HG03520 (cell line): ENCODE measurements around the gene AVEN.
"Not testable (repeated sequence)": the region's sequence is repeated elsewhere in the genome, so short reads cannot be mapped to it uniquely, and the experiment has no call there.

Experiments
- ATAC-seq: cut with Tn5 transposase; IDR thresholded peaks from one replicate; pipeline ENCODE4 v1.9.1; 2021; ENCODE audit warnings: mild to moderate bottlenecking, moderate library complexity; ENCODE audit not compliant: unreplicated experiment

AVEN gene

GRCh38 chr15:34043391-34043790, 4.4 kb upstream of the AVEN start:
- no peak for ATAC-seq

GRCh38 chr15:34039790-34040113, 748 bp upstream of the AVEN start:
- no peak for ATAC-seq

DNA sequence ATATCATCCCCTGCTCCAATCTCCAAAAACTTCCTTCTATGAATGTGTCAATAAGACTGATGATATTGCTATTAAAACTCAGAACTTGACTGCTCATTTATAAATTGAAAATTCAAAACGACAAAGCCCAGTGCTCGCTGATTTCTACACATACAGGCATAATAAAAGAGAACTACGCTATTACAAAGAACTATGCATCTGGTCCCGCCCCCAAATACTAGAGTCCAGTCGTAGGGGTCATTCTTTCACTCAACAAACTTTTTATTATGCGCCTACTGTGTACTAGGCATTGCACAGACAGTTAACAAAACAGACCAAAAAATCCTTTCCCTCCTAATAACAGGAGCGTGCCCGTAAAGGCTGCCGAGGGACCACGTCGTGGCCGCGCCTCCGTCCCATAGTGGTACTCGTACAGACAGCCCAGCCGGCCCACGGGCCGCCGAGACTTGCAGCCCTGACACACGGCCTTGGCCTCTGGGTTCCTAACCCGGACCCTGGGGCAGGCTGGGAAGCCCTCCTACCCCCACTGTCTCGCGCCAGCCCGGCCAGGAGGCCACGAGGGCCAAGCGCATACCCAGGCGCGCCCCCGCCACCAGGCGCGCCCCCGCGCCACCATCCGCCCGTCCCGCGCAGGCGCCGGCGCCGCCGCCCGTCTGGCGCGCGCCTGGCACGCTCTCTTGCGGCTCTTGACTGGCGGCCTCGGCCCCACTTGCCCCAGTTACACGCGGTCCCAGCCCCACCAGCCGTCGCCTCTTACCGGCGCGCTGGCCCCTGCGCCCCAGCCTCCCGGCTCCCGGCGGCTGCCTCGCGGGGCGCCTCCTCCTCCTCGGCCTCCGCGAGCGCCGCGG, 757 bp downstream of the AVEN start:
- ATAC-seq = peak; percentile 68

DNA sequence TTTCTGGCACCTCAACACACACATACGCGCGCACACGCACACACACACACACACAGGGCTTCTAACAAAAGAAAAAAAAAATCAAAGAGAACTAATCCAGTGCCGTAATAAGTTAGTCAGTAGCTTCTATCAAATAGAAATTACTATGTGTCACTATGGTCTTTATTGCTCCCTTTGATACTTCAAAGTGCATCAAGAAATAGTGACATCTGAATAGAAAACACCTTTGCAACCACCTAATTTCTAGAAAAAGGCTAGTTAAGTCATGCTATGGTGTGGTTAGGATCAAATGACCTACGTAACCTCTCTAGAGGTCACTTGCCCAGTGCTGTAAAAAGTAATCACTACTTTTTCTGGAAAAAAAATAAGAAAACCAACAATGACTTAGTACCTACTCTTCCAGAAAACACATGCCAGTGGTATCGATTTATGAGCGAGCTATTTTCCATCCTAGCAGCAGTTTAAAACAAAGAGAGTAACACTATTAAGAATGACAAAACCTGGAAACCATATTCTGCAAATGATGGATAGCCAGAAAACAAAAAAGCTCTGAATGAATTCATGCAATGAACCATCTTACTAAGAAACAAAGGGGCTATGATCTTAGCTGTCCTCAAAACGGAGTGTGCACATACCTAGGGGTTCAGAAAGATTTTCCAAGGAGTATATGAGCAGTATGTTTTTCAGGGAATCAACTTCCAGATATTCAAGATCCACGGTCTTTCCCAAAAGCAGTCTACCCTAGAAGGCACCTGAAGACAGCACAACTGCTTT, 6.8 kb downstream of the AVEN start:
- ATAC-seq = no peak

GRCh38 chr15:34027606-34028005, 11.4 kb downstream of the AVEN start:
- ATAC-seq = no peak

- no peak for ATAC-seq
Observed at GRCh38 chr15:34025252-34025651, 13.8 kb downstream of the AVEN start.

GRCh38 chr15:34023907-34024306, 15.1 kb downstream of the AVEN start:
- ATAC-seq = no peak

- ATAC-seq = no peak
Observed at GRCh38 chr15:34019369-34019990, 19.5 kb downstream of the AVEN start.

DNA sequence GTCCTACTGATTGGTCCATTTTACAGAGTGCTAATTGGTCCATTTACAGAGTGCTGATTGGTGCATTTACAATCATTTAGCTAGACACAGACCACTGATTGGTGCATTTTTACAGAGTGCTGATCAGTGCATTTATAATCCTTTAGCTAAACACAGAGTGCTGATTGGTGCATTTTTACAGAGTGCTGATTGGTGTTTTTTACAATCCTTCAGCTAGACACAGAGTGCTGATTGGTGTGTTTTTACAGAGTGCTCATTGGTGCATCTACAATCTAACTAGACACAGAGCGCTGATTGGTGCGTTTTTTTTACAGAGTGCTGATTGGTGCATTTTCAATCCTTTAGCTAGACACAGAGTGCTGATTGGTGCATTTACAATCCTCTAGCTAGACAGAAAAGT, 20.3 kb downstream of the AVEN start:
- not testable (repeated sequence) for ATAC-seq

DNA sequence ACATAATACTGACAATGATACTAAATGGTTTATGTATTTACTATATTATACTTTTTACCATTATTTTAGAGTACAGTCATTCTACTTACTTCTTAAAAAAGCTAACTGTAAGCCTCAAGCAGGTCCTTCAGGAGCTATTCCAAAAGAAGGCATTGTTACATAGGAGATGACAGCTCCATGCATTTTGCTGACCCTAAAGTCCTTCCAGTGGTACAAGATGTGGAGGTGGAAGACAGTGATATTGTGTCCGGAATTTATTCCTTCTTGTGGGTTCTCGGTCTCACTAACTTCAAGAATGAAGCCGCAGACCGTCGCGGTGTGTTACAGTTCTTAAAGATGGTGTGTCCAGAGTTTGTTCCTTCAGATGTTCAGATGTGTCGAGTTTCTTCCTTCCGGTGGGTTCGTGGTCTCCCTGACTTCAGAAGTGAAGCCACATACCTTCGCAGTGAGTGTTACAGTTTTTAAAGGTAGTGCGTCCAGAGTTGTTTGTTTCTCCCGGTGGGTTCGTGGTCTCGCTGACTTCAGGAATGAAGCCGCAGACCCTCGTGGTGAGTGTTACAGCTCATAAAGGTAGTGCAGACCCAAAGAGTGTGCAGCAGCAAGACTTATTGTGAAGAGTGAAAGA, 20.9 kb downstream of the AVEN start:
- no peak for ATAC-seq

DNA sequence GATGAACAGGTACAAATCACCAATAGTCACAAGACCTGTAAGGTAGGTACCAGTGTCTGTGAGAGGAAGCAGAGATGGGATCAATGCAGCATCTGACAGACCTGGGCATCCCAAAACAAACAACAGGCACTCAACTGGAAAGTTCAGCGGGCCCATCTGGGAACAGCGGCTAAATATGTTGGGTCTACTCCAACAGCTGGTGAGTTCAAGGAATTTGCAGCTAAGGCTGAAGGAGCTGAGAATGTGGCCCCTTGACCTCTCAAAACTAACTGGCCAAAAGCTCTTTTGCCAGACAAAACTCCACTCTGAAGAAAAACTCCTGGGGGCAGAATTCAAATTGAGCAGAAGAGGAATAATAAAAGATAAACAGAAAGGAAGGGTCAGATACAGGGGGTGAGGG, 24.4 kb downstream of the AVEN start:
- no peak for ATAC-seq

- no peak for ATAC-seq
Observed at GRCh38 chr15:34013746-34014145, 25.3 kb downstream of the AVEN start.

- no peak for ATAC-seq
Observed at GRCh38 chr15:34012461-34013028, 26.5 kb downstream of the AVEN start.

- no peak for ATAC-seq
Observed at GRCh38 chr15:34011481-34011880, 27.5 kb downstream of the AVEN start.

DNA sequence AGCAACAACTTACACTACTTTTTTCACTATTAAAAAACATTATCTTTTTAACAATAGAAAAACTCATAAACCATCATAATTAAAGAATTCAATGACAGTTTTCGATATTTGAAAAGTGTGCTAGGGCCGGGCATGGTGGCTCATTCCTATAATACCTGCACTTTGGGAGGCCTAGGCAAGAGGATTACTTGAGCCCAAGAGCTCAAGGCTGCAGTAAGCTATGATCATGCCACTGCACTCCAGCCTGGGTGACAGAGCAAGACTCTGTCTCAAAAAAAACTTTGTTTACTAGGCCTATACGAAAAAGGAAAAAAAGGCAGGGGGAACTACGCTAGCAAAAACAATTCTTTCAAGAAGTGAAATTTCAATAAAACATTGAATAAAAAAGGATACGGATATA, 28.1 kb downstream of the AVEN start:
- no peak for ATAC-seq

DNA sequence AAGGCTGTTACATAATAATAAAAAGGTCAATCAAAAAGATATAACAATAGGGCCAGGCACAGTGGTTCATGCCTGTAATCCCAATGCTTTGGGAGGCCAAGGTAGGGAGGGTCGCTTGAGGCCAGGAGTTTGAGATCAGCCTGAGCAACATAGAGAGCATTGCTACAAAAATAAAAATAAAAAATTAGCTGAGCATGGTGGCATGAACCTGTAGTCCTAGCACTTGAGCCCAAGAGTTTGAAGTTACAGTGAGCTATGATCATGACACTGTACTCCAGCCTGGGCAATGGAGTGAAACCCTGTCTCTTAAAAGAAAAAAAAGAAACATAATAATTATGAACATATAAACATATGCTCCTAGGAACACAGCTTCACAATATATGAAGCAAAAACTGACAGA, 29.3 kb downstream of the AVEN start:
- no peak for ATAC-seq

DNA sequence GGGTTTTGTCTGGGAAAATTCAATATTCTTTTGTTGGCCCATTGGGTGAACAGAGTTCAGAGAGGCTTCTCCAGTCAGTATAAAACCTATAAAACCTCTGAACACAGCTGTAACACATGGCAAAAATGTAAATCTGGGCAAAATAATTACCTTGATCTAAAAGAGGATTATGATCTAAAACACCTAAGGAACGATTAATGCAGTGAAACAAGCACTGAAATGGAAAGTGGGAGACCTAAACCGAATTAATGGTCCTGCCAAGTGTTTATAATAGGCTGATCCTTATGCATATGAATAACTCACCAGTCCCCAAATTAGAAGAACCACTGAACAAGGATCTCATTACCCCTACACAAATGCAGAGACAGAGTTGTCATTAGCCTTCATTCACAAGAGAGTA, 32.6 kb downstream of the AVEN start:
- no peak for ATAC-seq

DNA sequence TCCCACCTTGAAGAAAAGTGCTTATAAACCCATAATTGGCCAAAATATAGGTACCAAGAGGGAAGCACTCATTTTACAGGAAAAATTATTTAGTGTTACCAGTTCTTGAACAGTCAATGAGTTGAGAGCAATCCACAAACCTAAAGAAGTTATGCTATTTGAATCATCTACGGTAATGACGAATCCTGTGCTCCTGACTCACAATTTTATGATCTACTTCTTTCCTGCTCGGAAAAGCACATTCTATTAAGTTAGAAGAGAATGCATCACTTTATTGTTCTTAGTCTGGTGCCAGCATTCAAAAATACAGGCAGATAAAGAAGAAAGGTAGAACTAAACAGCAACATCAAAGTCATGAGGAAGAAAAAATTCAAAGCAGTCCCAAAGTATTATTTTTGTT, 37.5 kb downstream of the AVEN start:
- no peak for ATAC-seq

DNA sequence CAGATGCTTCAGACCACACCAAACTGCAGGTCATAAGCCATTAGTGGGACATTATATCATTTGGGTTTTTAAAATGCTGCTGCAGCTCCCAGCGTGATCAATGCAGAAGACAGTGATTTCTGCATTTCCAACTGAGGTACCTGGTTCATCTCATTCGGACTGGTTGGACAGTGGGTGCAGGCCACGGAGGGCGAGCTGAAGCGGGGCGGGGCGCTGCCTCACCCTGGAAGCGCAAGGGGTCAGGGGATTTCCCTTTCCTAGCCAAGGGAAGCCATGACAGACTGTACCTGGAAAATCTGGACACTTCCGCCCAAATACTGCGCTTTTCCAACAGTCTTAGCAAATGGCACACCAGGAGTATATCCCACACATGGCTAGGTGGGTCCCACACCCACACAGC, 43.3 kb downstream of the AVEN start:
- not testable (repeated sequence) for ATAC-seq

- ATAC-seq = no peak
Observed at GRCh38 chr15:33994005-33994615, 44.9 kb downstream of the AVEN start.

DNA sequence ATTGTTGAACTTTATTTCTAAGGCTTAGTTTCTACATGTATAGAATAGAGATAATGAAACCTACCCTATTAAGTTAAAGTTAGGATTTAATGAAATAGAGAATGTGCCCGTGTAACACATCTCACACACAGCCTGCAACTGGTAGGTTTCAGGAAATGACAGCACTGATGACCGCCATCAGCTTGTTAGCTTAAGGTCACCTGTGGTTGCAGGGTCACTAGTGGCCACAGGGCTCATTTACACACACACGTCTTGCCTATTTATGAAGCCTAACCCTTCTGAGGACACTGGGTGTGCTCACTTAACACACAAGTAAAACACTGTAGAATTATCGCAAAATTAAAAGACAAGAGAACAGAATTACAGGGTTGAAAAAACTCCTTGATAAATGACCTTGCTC, 50.6 kb downstream of the AVEN start:
- no peak for ATAC-seq
